ENCODE measurements around the gene CADM2.
"Not testable (repeated sequence)": the region's sequence is repeated elsewhere in the genome, so short reads cannot be mapped to it uniquely, and the experiment has no call there.

CADM2 gene

GRCh38 chr3:85846940-85847339 lies 888.2 kb downstream of the CADM2 start:
- DNase-seq = no peak

- no peak for DNase-seq
Measured at GRCh38 chr3:85851071-85851470, 892.3 kb downstream of the CADM2 start.

GRCh38 chr3:85853805-85854204 lies 895.0 kb downstream of the CADM2 start:
- no peak for DNase-seq

GRCh38 chr3:85862893-85863455 lies 904.2 kb downstream of the CADM2 start:
- DNase-seq = no peak

GRCh38 chr3:85864896-85865295 lies 906.1 kb downstream of the CADM2 start:
- DNase-seq = no peak

DNA sequence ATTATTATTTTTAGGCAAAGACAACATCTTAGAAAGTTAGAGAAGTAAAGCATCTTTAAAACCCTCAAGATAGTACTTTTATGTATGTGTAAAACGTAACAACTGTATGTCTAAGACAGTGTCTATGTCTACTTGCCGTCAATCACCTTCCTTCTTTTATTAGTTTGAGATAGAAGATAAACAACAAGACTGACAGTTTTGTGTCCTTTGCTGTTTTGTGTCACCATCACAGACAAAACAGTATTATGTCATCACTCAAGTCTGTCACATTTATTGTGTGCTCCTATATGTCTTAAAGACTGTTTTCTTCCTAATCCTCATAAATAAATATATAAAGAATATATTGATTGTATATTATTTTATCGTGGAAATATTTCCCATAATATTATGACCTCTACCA lies 908.3 kb downstream of the CADM2 start:
- DNase-seq = no peak

DNA sequence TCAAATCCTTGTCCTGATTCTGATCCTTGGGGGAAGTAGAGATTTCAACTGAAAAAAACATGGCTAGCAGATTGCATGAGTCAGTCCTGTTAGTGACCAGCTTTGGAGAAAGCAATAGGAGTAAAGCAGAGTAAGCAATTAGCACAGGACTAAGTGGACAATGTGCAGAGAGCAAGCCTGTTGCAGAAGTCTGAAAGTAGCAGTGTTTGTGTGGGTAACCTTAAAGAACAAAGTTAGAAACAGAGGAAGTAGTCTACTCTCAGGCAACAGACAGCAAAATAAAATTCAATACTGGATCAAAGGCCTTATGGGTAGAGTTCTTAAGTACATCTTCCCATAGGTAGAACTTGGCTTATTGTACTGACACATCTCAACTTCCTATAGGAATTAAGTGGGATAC lies 916.8 kb downstream of the CADM2 start:
- no peak for DNase-seq

GRCh38 chr3:85877631-85878030 lies 918.8 kb downstream of the CADM2 start:
- DNase-seq = no peak

DNA sequence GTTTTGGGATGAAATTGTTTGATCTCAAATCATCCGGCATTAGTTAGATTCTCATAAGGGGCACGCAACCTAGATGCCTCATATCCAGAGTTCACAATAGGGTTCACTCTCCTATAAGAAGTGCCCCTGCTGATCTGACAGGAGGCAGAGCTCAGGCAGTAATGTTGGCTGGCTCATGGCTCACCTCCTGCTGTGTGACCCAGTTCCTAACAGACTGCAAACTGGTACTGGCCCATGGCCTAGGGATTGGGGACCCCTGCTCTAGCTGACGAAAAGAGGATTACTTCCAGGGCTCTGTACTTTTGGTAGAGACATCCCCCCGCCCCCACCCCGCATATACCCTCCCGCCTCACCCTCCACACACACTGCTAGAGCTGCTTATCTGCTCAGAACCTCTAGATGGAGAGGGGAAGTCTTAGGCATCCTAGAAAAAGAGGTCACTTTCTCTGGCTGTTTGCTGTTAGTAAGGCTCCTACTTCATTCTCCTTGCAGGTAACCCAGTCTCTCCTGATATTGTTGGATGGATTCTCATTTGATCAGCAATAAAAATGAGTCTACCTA lies 923.1 kb downstream of the CADM2 start:
- no peak for DNase-seq

- no peak for DNase-seq
Measured at GRCh38 chr3:85890043-85890555, 931.3 kb downstream of the CADM2 start.

DNA sequence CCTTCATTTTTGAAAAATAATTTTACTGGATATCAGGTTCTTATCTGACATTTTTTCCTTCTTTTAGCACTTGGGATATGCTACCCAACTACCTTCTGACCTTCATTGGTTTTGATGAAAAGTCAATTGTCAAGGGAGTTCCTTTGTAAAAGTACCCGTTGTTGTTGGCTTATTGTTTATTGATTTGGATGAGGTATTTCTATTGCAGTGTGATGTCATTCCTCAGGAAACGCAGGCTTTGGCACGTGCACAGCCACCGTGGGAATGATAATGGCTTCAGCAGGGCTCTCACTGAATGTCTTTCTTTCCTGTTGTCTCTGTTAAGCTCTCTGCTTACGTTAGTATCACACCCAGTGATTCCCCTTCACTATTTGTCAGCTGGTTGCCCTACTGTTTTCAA lies 944.6 kb downstream of the CADM2 start:
- no peak for DNase-seq

GRCh38 chr3:85912980-85913379 lies 954.2 kb downstream of the CADM2 start:
- no peak for DNase-seq

- no peak for DNase-seq
Measured at GRCh38 chr3:85922374-85922773, 963.6 kb downstream of the CADM2 start.

DNA sequence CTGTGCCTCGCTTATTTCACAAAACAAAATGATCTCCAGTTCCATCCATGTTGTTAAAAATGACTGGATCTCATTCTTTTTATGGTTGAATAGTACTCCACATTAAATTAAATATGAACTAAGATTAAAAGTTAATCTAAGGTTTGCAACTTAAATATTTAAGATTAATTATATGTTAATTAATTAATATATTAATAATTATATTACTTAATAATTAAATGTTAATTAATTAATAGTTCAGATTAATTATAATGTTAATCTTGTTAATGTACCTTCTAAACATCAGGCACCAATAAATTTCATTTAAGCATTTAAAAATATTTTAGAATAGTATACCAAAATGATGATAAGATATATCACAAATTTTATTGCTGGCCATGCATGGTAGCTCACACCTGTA lies 971.9 kb downstream of the CADM2 start:
- no peak for DNase-seq

DNA sequence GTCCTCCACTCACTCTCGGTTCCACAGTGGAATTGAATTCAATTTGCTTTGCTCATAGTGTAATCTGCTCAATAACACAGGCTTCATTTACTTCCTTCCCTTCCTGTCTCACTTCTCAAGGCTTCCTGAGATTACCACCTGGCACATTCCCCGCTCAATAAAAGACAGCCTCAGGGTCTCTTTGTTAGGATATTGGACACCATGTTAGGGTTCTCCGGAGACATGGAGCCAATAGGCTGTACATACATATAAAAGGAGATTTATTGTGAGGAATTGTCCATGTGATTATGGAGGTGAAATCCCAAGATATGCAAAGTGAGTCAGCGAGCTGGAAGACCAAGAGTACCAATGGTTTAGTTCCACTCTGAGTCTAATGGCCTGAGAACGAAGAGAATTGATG lies 974.5 kb downstream of the CADM2 start:
- DNase-seq = no peak

DNA sequence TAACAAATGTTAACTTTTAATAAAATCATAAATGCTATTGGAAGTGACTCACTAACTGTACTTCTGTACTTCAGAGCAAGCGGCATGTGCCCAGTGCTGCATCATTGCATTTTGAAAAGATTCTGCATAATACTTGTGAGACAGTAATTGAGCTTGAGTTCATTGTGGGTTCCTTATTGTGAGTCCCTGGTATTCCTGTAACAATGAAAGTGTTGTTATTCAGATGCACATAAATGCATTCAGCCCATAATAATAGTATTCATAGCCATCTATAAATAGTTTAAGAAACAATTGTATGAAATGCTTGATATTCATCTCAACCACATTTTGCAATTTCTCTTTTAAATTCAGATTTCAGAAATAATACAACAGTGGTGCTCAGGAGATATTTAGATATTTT lies 976.4 kb downstream of the CADM2 start:
- DNase-seq = no peak

DNA sequence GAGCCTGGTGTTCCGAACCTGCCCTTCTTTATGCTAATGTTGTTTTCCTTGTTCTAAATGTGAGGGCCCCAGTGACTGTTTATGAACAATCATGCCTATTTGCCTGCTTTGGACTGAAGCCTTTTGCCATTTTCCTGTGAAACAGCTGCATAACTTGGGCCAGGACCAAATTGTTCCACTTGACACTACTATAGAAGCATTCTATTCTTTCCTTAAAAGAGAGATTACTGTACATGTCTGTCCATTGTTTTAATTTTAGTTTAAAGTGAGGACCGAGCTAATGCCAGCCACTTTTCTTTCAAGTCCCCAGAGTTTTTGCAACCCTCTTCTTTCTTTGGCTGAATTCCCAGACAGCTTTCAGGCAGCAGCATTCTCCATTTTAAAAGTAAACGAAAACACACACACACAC lies 980.3 kb downstream of the CADM2 start:
- no peak for DNase-seq

GRCh38 chr3:85950435-85950834 lies 991.6 kb downstream of the CADM2 start:
- DNase-seq = no peak

DNA sequence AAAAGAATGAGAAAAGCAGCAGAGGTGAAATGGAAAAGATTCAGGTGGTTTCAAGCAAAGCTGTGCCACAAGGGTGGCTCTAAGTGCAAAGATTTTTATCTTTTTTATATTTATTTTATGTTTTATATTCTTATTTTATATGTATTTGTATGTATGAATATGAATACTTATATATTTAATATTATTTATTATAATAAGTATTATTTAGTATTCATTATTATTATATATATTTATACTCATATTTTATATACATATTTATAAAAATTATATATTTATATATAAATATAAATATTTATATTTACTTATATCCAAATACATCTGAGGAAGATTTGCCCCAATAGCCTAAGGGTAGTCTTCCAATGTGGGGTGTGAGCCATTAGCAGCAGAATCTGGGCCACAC lies 1002.0 kb downstream of the CADM2 start:
- no peak for DNase-seq

GRCh38 chr3:85977615-85978338 lies 1019.0 kb downstream of the CADM2 start:
- DNase-seq = no peak

DNA sequence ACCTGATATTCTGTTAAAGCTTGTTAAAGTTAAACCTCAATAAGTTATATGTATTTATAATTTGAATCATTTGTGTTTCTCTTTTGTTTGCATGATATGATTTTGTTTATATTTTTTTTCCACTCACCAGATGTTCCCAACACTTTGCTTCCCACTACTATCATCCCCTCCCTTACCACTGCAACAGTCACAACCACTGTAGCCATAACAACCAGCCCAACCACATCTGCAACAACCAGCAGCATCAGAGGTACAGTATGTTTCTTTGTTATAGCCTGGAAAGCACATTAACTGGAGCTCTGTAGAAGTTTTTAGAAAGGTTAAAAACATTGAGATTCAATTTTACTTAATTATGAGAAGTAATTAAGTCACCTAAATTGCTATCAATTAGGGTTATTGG lies 1020.2 kb downstream of the CADM2 start:
- DNase-seq = no peak

DNA sequence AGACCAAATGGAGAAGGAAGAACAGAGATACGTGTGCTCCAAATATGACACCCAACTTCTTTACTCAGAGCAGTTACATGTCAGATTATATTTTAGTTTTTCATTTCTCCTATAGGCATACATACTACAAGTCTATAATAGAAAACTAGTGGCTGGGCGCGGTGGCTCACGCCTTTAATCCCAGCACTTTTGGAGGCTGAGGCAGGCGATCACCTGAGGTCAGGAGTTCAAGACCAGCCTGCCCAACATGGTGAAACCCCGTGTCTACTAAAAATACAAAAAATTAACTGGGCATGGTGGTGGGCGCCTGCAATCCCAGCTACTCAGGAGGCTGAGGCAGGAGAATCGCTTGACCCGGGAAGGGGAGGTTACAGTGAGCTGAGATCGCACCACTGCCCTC lies 1030.8 kb downstream of the CADM2 start:
- DNase-seq = not testable (repeated sequence)

DNA sequence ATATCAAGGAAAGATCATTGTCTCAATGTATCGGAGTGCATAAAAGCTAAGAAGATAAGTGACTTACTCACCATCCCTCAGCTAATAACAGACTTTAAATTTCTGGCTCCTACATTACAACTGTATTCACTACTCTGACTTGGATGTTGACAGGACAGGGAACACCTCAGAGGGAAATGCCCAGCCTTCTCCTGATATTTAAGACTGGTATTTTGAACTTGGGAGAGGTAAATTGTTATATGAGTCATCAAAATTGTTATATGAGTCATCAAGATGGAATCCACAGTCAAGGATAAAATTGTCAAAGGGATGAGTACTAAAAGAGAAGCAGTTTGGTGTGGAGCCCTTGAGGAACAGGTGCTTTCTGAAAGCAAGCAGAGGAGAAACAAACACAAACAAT lies 1070.8 kb downstream of the CADM2 start:
- DNase-seq = no peak

DNA sequence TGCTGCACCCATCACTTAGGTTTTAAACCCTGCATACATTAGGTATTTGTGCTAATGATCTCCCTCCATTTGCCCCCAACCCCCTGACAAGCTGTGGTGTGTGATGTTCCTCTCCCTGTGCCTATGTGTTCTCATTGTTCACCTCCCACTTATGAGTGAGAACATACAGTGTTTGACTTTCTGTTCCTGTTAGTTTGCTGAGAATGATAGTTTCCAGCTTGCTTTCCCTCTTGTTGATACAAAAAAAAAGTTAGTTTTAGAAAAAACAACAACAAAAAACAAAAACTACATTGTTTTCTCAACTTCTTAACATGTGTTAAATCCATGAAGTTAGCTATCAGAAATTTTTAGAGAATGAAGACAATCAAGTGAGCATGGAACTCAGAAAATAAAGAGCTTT lies 1079.1 kb downstream of the CADM2 start:
- no peak for DNase-seq

Measured in SIG-M5 (cell line).